Measurements from ENCODE around the gene MACROD2. TPM values are rescaled to one million over a fixed set of nuclear protein-coding genes. Genes with fewer than 3 reads are reported as not detected.

Gene MACROD2
- total RNA-seq, 2 experiments from 2014 or later: not detected

DNA sequence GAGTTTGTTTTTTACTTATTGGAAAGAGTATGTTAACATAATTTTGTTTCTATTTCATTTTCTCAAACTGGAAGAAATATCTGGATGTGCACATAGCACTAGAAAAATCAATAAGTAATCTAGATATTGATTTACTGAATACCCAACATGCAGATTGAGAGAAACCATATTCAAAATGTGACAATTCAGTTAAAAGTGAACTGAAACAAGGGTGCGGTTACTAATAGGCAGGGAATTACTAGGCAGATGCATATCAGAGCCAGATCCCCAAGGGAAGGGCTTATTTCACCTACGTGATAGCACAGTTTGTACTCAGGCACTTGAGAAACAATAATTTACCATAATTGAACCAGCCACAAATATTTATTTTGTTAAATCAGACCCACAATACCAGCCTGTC lies 835.1 kb downstream of the MACROD2 start:
- ChIA-PET POLR2A (no interaction called here), CTCF (no interaction called here)
- Mint-ChIP-seq H3K36me3 (ENCODE audit: low read depth) (no peaks in the 10 kb centered on the region), H3K4me3 (no peak overlapping the region), H3K4me1 (no peaks in the 10 kb centered on the region), H3K27ac (no peak overlapping the region), H3K9me3 (peaks cover 6% of the 10 kb centered on the region), H3K27me3 (no peaks in the 10 kb centered on the region)
- DNase-seq: no peak

DNA sequence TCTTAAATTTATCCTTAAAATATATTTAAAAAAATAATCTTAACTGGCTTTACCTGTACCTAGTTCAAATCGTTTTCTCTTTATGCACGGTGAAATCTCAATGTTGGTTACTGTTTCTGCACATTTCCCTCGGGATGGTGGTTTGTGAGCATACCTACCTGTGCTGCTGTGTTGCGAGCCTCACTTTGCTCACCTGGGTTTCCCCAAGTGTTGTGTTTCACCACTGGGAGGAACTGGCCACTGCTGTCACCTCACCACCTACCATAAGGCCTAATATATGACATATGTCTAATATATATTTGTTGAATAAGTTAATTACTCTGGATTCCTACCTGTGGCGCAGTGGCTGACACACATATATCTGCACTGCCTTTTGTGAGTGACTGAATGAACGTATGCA lies 835.6 kb downstream of the MACROD2 start:
- Mint-ChIP-seq H3K27ac (no peak overlapping the region), H3K36me3 (ENCODE audit: low read depth) (no peaks in the 10 kb centered on the region), H3K27me3 (no peaks in the 10 kb centered on the region), H3K9me3 (peaks cover 6% of the 10 kb centered on the region), H3K4me3 (no peak overlapping the region), H3K4me1 (no peaks in the 10 kb centered on the region)
- CTCF ChIA-PET: no interaction called here
- DNase-seq: no peak
- POLR2A ChIA-PET: no interaction called here

DNA sequence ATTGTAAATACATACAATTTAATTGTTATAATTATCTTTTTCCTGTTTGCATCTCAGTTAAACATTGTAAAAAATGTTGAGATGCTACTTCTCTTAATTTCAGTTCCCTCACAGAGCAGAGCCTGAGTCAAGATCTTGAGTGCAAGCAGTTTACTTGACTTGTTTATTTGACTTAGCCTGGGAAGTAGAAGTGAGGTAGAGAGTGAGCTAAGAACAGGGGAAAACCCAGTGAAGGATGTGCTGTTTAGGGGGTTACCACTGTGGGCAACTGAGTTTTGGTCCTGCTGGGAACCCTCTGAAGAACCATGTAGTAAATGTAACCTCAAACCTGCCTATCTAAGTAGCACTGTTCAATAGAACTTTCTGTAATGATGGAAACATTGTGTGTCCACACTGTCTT lies 837.3 kb downstream of the MACROD2 start:
- POLR2A ChIA-PET: no interaction called here
- Mint-ChIP-seq H3K36me3 (ENCODE audit: low read depth) (no peaks in the 10 kb centered on the region), H3K9me3 (peaks cover 4% of the 10 kb centered on the region), H3K4me3 (no peak overlapping the region), H3K4me1 (no peaks in the 10 kb centered on the region), H3K27me3 (no peaks in the 10 kb centered on the region), H3K27ac (no peak overlapping the region)
- no peak for DNase-seq
- CTCF ChIA-PET: no interaction called here

DNA sequence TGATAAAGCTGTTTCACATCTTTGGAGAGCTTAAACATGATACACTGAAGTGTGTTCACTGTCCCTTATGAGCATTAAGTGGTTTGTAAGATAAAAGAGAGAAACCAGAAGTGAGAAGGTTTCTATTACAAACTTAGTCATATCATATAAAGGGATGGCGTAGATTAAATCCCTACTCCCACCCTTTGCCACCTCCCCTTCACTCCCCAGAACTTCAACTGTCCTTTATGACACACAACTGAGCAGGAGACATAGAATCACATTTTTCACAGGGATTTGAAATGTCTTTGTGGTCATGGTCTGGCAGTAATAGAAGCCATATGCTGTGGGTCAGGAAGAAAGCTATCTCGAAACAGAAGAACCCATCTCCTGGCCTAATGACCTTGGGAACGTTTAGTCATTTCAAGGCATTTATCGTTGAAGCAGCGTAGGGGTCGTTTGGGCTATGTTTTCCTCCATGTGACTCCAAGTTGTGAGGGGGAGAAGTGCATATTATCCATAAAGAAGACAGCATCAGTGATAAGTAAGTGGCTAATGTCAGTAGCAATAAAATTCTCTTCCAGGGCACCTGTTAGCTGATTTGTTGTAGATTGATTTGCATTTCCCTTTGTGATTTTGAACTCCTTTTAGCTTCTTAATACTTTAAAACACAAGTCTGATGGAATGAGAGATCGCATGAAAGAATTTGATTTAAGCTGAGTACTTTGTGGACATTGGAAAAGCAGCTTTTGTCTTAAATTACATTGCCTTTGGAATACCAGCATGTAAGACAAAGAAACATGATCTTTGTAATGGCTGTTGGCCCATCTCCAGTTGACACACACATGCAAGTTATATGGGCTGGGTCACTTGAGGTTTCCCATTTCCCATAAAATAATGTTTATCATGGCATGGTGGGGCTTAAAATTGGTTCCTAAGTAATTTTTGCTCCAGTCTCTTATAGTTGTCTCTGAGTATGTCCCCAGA lies 843.6 kb downstream of the MACROD2 start:
- Mint-ChIP-seq H3K4me3 (no peak overlapping the region), H3K9me3 (peaks cover 7% of the 10 kb centered on the region), H3K4me1 (no peaks in the 10 kb centered on the region), H3K27me3 (no peaks in the 10 kb centered on the region), H3K27ac (no peak overlapping the region), H3K36me3 (ENCODE audit: low read depth) (no peaks in the 10 kb centered on the region)
- no peak for DNase-seq
- ChIA-PET POLR2A (interaction anchor here (0.6 kb wide), 1 partner anchor 1796 kb away, joined by 3 read pairs; no protein-coding TSS in a partner anchor), CTCF (no interaction called here)

DNA sequence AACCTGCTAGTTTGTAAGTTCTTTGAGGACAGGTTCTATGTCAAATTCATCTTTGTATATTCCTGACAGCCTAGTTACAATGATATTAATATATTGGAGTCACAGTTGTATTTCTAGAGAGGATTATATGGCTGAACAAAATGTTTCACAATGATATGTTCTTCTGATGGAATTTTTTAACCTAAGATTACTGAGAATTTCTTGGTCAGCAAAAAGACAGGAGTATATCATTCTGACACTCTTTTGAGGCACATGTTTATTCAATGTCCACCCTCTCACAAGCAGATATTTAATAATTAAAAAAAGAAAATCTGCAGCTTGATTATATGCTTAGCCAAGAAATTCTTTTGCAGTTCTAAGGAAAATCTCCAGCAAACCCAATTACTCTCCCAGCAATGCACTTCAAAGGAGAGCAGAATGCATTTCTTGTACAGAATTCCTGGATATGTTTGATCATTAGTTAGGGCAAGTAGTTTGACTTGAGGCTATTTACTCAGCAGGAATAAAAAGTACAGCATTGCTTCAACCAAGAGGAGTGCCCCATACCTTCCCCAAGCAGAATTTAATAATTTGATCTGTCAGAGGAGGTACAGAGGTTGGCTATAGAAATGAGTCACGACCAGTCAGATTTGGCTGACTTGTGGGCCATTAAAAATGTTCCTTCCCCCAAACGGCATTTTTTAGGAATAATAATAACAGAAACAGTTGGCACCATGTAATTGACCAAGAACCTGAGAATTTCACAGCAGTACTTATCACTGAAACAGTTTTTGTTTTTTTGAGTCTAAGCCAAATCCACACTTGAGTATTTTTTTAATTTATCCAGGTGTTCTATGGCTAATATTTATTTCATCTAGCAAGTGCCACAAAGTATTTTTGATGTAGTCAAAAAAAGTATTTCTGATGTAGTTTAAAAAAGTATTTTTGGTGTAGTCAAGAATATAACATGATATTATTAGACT lies 850.2 kb downstream of the MACROD2 start:
- H3K36me3 Mint-ChIP-seq (ENCODE audit: low read depth): no peaks in the 10 kb centered on the region
- ChIA-PET POLR2A (no interaction called here), CTCF (no interaction called here)
- no peak overlapping the region for H3K4me3 Mint-ChIP-seq
- H3K27me3 Mint-ChIP-seq: no peaks in the 10 kb centered on the region
- peaks cover 6% of the 10 kb centered on the region for H3K9me3 Mint-ChIP-seq
- DNase-seq: no peak
- no peaks in the 10 kb centered on the region for H3K4me1 Mint-ChIP-seq
- no peak overlapping the region for H3K27ac Mint-ChIP-seq

DNA sequence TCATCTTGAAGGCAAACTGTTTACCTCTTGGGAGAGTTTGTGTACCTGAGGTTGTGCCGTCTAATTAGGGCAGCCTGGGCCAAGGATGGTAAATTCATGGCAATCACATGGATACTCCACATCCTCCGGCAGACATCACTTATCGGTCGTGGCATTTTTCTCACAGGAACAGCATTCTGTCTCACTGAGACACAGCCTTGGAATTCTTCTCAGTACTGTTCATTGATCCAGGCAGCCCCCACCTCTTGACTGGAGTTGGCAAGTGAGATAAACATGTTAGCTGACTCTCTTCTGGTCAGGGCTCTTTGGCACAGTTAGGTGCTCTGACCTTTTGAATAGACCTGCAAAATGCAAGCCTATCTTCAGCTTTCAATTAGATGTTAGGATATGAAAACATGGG lies 853.5 kb downstream of the MACROD2 start:
- CTCF ChIA-PET: no interaction called here
- no peaks in the 10 kb centered on the region for H3K36me3 Mint-ChIP-seq (ENCODE audit: low read depth)
- POLR2A ChIA-PET: no interaction called here
- DNase-seq: no peak
- H3K4me1 Mint-ChIP-seq: no peaks in the 10 kb centered on the region
- no peak overlapping the region for H3K4me3 Mint-ChIP-seq
- no peak overlapping the region for H3K27ac Mint-ChIP-seq
- no peaks in the 10 kb centered on the region for H3K27me3 Mint-ChIP-seq
- peaks cover 14% of the 10 kb centered on the region for H3K9me3 Mint-ChIP-seq

DNA sequence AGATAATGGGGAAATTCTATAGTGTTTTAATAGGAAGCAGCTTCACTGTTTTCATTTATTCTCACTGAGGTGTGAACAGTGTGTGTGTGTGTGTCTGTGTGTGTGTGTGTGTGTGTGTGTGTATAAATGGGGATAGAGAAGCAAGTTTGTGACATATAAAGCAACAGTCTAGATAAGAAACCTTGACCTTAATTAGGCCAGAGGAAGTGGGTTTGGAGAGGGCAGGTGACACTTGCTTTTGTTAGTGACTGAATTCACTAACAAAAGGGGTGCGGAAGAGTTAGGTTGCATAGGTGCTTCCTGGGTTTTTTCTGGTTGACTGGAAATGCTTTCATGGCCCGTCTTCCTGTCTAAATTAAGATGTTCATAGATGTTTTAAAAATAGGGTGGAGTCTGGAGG lies 857.8 kb downstream of the MACROD2 start:
- Mint-ChIP-seq H3K36me3 (ENCODE audit: low read depth) (no peaks in the 10 kb centered on the region), H3K27me3 (no peaks in the 10 kb centered on the region), H3K4me1 (no peaks in the 10 kb centered on the region), H3K4me3 (no peak overlapping the region), H3K27ac (no peak overlapping the region), H3K9me3 (peaks cover 10% of the 10 kb centered on the region)
- ChIA-PET POLR2A (no interaction called here), CTCF (no interaction called here)
- DNase-seq: no peak

DNA sequence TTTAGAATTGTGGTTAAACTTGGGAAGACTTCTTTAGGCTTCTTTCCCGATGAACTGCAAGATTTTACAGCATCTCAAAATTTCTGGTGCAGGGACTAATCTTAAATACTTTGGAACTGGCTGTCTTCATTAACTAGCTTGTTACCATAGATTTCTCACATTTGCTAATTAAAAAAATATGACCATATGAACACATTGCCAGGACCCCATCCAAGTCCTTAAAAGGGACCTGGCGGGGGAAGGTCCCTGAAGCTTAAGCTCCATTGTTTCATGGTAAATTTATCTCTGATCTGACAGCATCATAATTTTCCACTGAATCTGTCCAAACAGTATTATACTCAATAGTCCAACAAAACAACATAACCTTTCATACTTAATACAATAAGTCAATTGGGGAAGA lies 859.9 kb downstream of the MACROD2 start:
- H3K4me3 Mint-ChIP-seq: no peak overlapping the region
- ChIA-PET CTCF (no interaction called here), POLR2A (no interaction called here)
- peaks cover 10% of the 10 kb centered on the region for H3K9me3 Mint-ChIP-seq
- no peaks in the 10 kb centered on the region for H3K36me3 Mint-ChIP-seq (ENCODE audit: low read depth)
- no peak overlapping the region for H3K27ac Mint-ChIP-seq
- no peaks in the 10 kb centered on the region for H3K4me1 Mint-ChIP-seq
- H3K27me3 Mint-ChIP-seq: no peaks in the 10 kb centered on the region
- DNase-seq: no peak

DNA sequence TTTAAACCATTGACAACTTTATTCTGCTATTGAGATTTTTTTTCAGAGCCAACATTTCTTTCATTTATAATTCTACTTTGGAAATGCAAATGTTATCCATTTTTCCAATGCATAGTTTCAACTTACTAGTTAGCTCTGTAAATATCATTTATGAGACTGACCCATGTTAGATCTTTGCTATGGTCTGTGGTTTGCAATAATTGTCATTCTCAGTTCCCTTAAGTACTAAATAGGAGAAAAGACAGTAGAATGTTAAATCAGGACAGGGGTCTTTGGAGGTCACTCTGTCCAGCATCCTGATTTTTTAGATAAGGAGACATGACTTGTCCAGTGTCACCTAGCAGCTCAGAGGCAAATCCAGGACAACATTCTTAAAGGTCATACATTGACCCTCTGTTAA lies 864.3 kb downstream of the MACROD2 start:
- H3K27ac Mint-ChIP-seq: no peak overlapping the region
- H3K36me3 Mint-ChIP-seq (ENCODE audit: low read depth): no peaks in the 10 kb centered on the region
- DNase-seq: no peak
- ChIA-PET POLR2A (no interaction called here), CTCF (no interaction called here)
- no peaks in the 10 kb centered on the region for H3K27me3 Mint-ChIP-seq
- H3K4me3 Mint-ChIP-seq: no peak overlapping the region
- H3K9me3 Mint-ChIP-seq: no peaks in the 10 kb centered on the region
- no peaks in the 10 kb centered on the region for H3K4me1 Mint-ChIP-seq

DNA sequence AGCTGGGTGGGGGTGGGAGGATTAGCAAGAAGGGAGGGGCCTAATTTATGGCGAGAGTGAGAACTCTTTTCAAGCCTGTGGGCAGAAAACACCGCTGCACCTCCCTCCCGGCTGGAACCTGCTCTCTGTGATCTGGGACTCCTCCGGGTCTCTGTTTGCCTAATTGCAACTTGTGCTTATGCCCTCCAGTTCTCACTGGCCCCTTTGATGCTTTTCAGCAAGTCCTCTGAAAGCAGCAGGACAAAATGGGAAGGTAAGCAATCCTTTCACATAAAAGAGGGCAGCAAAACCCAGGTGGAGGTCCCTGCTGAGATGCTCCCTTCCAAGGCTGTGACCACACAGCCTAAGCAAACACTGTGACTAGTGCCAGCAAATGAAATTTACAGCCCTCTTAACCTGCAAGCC lies 865.1 kb downstream of the MACROD2 start:
- no peak for DNase-seq
- H3K36me3 Mint-ChIP-seq (ENCODE audit: low read depth): no peaks in the 10 kb centered on the region
- CTCF ChIA-PET: no interaction called here
- no peaks in the 10 kb centered on the region for H3K4me1 Mint-ChIP-seq
- POLR2A ChIA-PET: no interaction called here
- H3K4me3 Mint-ChIP-seq: no peak overlapping the region
- H3K27me3 Mint-ChIP-seq: no peaks in the 10 kb centered on the region
- no peak overlapping the region for H3K27ac Mint-ChIP-seq
- no peaks in the 10 kb centered on the region for H3K9me3 Mint-ChIP-seq

DNA sequence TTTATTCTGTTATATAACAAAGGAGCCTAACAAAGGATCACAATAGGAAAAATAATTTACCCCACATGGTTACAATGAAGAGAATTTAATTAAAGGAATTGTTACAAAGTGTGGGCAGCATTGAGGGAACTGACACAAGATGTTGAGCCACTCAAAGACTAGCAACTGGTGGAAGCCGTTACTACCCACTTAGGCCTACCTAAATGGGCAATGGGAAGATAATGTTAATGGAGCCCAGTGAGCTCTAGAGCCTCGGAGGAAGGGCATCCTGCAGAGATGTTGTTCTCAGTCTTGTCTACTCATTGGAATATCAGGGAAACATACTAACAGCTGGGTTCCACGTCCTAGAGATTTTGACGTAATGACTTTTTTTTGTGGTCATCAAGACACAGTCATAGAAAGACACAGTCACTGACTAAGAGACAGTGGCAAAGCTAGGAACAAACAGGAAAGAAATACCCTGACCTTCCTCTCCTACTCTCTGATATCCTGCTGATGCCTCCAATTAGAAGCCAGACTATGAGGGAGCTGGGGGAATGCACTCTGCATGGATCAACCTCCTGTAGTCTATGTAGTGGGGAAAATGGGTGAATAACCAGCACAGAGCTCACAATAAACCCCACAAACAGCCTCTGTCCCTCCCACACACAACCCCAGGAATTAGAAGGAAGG lies 865.8 kb downstream of the MACROD2 start:
- no peaks in the 10 kb centered on the region for H3K4me1 Mint-ChIP-seq
- H3K27me3 Mint-ChIP-seq: no peaks in the 10 kb centered on the region
- no peaks in the 10 kb centered on the region for H3K9me3 Mint-ChIP-seq
- no peak for DNase-seq
- H3K36me3 Mint-ChIP-seq (ENCODE audit: low read depth): no peaks in the 10 kb centered on the region
- ChIA-PET CTCF (no interaction called here), POLR2A (no interaction called here)
- H3K4me3 Mint-ChIP-seq: no peak overlapping the region
- H3K27ac Mint-ChIP-seq: no peak overlapping the region

DNA sequence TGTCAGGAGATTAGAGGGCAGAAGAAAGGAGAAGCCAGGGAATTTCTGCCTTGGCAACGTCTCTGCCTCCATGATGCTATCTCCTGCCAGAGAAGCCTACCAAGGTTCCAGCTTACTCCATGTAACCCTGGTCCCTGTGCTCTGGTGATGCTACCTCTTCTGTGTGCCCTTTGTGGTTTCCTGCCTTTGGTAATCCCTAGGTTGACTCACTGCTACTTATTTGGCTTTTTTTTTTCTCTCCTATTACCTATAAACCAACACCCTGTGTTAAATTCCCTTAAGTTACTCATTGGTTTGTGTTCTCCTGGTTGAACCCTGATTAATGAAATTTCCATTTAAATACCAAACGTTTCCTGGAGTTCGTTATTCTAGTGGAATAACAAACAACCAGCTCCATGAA lies 869.9 kb downstream of the MACROD2 start:
- H3K27me3 Mint-ChIP-seq: no peaks in the 10 kb centered on the region
- H3K36me3 Mint-ChIP-seq (ENCODE audit: low read depth): no peaks in the 10 kb centered on the region
- no peak overlapping the region for H3K4me3 Mint-ChIP-seq
- no peak overlapping the region for H3K27ac Mint-ChIP-seq
- H3K9me3 Mint-ChIP-seq: peaks cover 13% of the 10 kb centered on the region
- no peak for DNase-seq
- no peaks in the 10 kb centered on the region for H3K4me1 Mint-ChIP-seq
- ChIA-PET CTCF (no interaction called here), POLR2A (no interaction called here)

DNA sequence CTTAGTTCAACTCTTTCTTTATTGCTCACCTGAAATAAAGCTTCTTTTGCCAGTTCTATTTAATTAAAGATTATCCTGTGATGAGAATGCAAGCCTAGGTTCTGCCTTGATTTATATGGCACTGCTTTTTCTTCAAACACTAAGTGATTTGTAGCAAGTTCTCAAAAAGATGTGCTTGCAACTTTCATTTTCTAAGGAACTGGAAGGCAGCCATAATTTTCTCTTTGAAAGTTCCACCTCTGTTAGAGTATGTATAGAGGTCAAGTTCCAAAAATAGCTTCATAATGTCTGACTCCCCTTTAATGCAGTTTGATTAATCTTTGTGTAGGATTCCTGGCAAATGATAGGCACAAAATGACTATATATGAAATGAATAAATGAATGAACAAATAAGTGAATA lies 870.4 kb downstream of the MACROD2 start:
- Mint-ChIP-seq H3K27me3 (no peaks in the 10 kb centered on the region), H3K27ac (no peak overlapping the region), H3K36me3 (ENCODE audit: low read depth) (no peaks in the 10 kb centered on the region), H3K4me3 (no peak overlapping the region), H3K9me3 (peaks cover 13% of the 10 kb centered on the region), H3K4me1 (no peaks in the 10 kb centered on the region)
- ChIA-PET CTCF (no interaction called here), POLR2A (no interaction called here)
- no peak for DNase-seq

Data from activated CD4-positive, alpha-beta memory T cell treated with anti-CD3 and anti-CD28 coated beads, Interleukin-2, amount 10 ng/mL, durations not matched to agents 7 days and 5 days (primary cell).